ENCODE data around the gene GLCE.

DNA sequence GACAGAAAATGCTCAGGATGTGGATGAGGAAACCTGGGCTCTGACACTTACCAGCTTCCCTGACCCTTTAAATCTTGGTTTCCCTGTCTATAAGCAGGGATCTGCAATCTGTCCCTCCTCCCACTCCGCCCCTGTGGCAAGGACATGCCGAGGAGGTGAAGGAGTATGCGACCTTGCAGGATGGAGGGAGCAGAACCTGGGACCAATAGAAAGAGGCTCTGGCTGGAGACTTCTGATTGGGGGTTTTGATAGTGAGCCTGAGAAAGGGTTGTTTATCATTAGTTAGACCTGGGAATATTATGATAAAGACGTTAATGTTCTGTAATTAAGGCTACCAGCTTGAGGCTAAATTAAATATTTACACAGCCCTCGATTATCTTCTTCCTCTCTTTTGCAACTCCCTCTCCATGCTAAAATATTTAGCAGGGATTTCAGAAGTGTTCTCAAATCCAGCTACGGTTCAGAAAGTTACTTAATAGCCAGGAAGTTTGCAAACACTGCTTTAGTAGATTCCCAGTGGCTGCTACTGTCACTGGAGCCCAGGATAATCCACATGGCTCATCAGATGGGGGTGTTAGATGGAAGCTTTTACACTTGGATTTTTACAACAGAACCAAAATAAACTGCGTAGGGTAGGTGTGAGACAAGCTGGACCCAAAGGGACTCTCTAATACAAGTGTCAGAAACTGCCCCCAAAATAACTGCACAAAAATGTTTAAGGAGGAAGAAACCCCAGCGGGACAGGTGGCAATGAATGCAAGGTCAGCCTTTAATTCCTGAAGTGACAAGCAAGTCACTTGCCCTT is 129.1 kb downstream of the GLCE start:
- TF ChIP-seq CTCF (conservative IDR thresholded peaks at IDR 0.05 in 1 of 2, IDR thresholded peaks at IDR 0.05 in 1 of 2; ENCODE audit: low read depth in 1 of 2, low read length in 2 of 2) = no peak
- no peak for TF ChIP-seq EZH2 (IDR thresholded peaks at IDR 0.05; ENCODE audit: low read length, missing control alignments)

All from fibroblast of lung (primary cell).